K562 (cell line): Measurements from ENCODE around the gene NRXN2. TPM values are rescaled to one million over a fixed set of nuclear protein-coding genes. Genes with fewer than 3 reads are reported as not detected.

ENCODE experiments used
- ATAC-seq: fragments of 200-7000 bp; cut with Tn5 transposase; 3 replicates; pipeline ENCODE4 v1.9.1; 2020; ENCODE audit warnings: moderate library complexity
- BruUV-seq: library from RNA; stranded (reverse); fragments of 400-500 nt; replicated peaks from 2 replicates; lab custom pipeline; 2021; lab: Mats Ljungman, UMichigan
- CTCF ChIA-PET: fragments of 300-600 bp; formaldehyde crosslinking; extraction: SDS; loops from one replicate; lab custom pipeline; 2021; ENCODE audit warnings: low intra/inter-chr PET ratio; lab: Yijun Ruan, JAX
- POLR2A ChIA-PET: fragments of 300-600, 350-650 bp; sonication (Branson Sonifier 250); formaldehyde crosslinking; extraction: SDS; loops from one replicate; lab custom pipeline; 2021; ENCODE audit warnings: antibody characterized with exemption, inconsistent platforms; lab: Yijun Ruan, JAX
- DNase-seq, 4 experiments: peaks; one replicate each; pipeline versions ENCODE4 v3.0.0 to v3.0.0-alpha.2; 2011 to 2018; ENCODE audit warnings: low spot score in 3 of 4, mixed read lengths in 3 of 4; ENCODE audit errors: extremely low read depth in 1 of 4
- FAIRE-seq: peaks from 2 replicates; lab custom pipeline; 2011; peaks lifted over from hg19 to GRCh38; lab: Jason Lieb, UNC
- H2AFZ ChIP-seq: 2 replicates; pipeline ENCODE4 v1.6.0; 2011; ENCODE audit warnings: low read depth, low read length, control low read depth, inconsistent platforms
- H3K27ac ChIP-seq: fragments of 200-600 bp; 3 replicates; pipeline ENCODE4 v1.8.0; 2011; ENCODE audit warnings: low read depth, mild to moderate bottlenecking, control low read depth, inconsistent platforms, low read length, moderate library complexity, mixed read lengths; ENCODE audit errors: extremely low read depth
- H3K27me3 ChIP-seq, 2 experiments: fragments of 300-600 bp in 1 of 2; 2 replicates in 1 of 2; 3 replicates in 1 of 2; pipeline versions ENCODE4 v1.6.0 to v1.8.0; 2011; ENCODE audit warnings: inconsistent platforms in 2 of 2, low read length in 2 of 2, mild to moderate bottlenecking in 1 of 2, mixed read lengths in 1 of 2, moderate library complexity in 1 of 2; ENCODE audit not compliant: control insufficient read depth in 2 of 2, insufficient read depth in 2 of 2
- H3K36me3 ChIP-seq: fragments of 300-600 bp; 3 replicates; pipeline ENCODE4 v1.8.0; 2011; ENCODE audit warnings: mild to moderate bottlenecking, low read length, inconsistent platforms; ENCODE audit not compliant: control insufficient read depth, insufficient read depth
- H3K4me1 ChIP-seq, 2 experiments: fragments of 200-600 bp in 1 of 2; replicated peaks in 1 of 2; 2 replicates in 1 of 2; 3 replicates in 1 of 2; pipeline versions ENCODE4 v1.5.1 to v1.8.0; 2011; ENCODE audit warnings: inconsistent platforms in 2 of 2, low read length in 2 of 2, mild to moderate bottlenecking in 1 of 2, mixed read lengths in 1 of 2, moderate library complexity in 1 of 2; ENCODE audit not compliant: control insufficient read depth in 2 of 2, insufficient read depth in 2 of 2
- H3K4me2 ChIP-seq: 2 replicates; pipeline ENCODE4 v1.6.1; 2011; ENCODE audit warnings: low read length, control low read depth, inconsistent platforms, mixed read lengths; ENCODE audit not compliant: insufficient read depth
- H3K4me3 ChIP-seq: fragments of 200-600 bp; sonication (generic), shearing (Covaris generic); 2 replicates; pipeline ENCODE4 v1.5.1; 2016; ENCODE audit warnings: control low read depth, inconsistent platforms
- H3K79me2 ChIP-seq: fragments of 200-600 bp; 3 replicates; pipeline ENCODE4 v1.8.0; 2011; ENCODE audit warnings: low read length, inconsistent platforms; ENCODE audit not compliant: control insufficient read depth, insufficient read depth
- H3K9ac ChIP-seq, 2 experiments: 2 replicates each; pipeline versions ENCODE4 v1.6.0 to v1.6.1; 2011; ENCODE audit warnings: low read depth in 2 of 2, low read length in 2 of 2, control low read depth in 1 of 2, inconsistent platforms in 1 of 2, mild to moderate bottlenecking in 1 of 2, mixed read lengths in 1 of 2; ENCODE audit not compliant: insufficient read depth in 1 of 2
- H3K9me1 ChIP-seq: one replicate; pipeline ENCODE4 v1.6.0; 2011; ENCODE audit warnings: inconsistent platforms, mild to moderate bottlenecking, low read length, moderate library complexity; ENCODE audit not compliant: control insufficient read depth, insufficient read depth
- H3K9me3 ChIP-seq: replicated peaks from 2 replicates; pipeline ENCODE4 v1.5.1; 2011; ENCODE audit warnings: low read depth, low read length, inconsistent platforms; ENCODE audit not compliant: control insufficient read depth, insufficient read depth
- H4K20me1 ChIP-seq: replicated peaks from 2 replicates; pipeline ENCODE4 v1.6.1; 2011; ENCODE audit warnings: low read length, inconsistent platforms, mixed read lengths; ENCODE audit not compliant: control insufficient read depth, insufficient read depth
- CREB1 ChIP-seq, 2 experiments: sonication (generic) in 1 of 2; formaldehyde crosslinking in 1 of 2; IDR thresholded peaks; 2 replicates each; pipeline versions ENCODE4 v1.6.1 to v1.8.0; 2012 to 2022; ENCODE audit warnings: inconsistent platforms in 1 of 2, mild to moderate bottlenecking in 1 of 2, missing genetic modification reagents in 1 of 2, moderate library complexity in 1 of 2
- KLF13 ChIP-seq: fragments of 450-650 bp; IDR thresholded peaks from 2 replicates; pipeline ENCODE4 v1.6.1; 2016; ENCODE audit warnings: missing genetic modification characterization, low read depth, mild to moderate bottlenecking, missing compliant biosample characterization, moderate library complexity, borderline replicate concordance
- MBD2 ChIP-seq: sonication (generic); IDR thresholded peaks from 2 replicates; pipeline ENCODE4 v1.6.1; 2016; ENCODE audit warnings: low read depth, borderline replicate concordance
- NUFIP1 ChIP-seq: fragments of 450-650 bp; IDR thresholded peaks from 2 replicates; pipeline ENCODE4 v1.6.1; 2018; ENCODE audit not compliant: partially characterized antibody
- SMAD2 ChIP-seq: fragments of 150-350 bp; IDR thresholded peaks from 2 replicates; pipeline ENCODE4 v1.6.1; 2014; ENCODE audit warnings: low read depth, mild to moderate bottlenecking, low read length
- SPI1 ChIP-seq: IDR thresholded peaks from 2 replicates; pipeline ENCODE4 v1.6.1; 2011; ENCODE audit warnings: low read depth, low read length, control low read depth, borderline replicate concordance
- ZBTB7A ChIP-seq: IDR thresholded peaks from 2 replicates; pipeline ENCODE4 v1.6.1; 2011; ENCODE audit warnings: low read depth, mild to moderate bottlenecking, low read length, moderate library complexity, borderline replicate concordance; ENCODE audit not compliant: control insufficient read depth
- ZNF3 ChIP-seq: fragments of 250-450 bp; sonication (Bioruptor Pico); IDR thresholded peaks from 2 replicates; pipeline ENCODE4 v1.5.0; 2021; ENCODE audit warnings: mild to moderate bottlenecking, moderate library complexity
- ZNF830 ChIP-seq: fragments of 250-450 bp; sonication (Bioruptor Pico); IDR thresholded peaks from 2 replicates; pipeline ENCODE4 v1.5.0; 2021; ENCODE audit warnings: mild to moderate bottlenecking
- WGBS: fragments of 100-300 bp; shearing (Covaris generic); methylation state at CpG from one replicate; pipeline ENCODE4 v1.1.6; 2016; ENCODE audit warnings: low coverage, mixed read lengths; ENCODE audit not compliant: insufficient coverage; ENCODE audit errors: missing lambda C conversion rate; 5-methylcytosine and 5-hydroxymethylcytosine counted together
- in situ Hi-C: fragments of 300-500 bp; cut with MboI; formaldehyde crosslinking; loops from 4 replicates; pipeline ENCODE4 v1.15.0; 2018; ENCODE audit warnings: inconsistent platforms, mixed read lengths
- intact Hi-C: fragments of 100-400 bp; cut with micrococcal nuclease; formaldehyde crosslinking; loops from 2 replicates; pipeline ENCODE4 v1.14.2; 2022
- polyA plus RNA-seq, 8 experiments: library from polyadenylated mRNA; depleted of rRNA in 4 of 8; stranded (reverse) in 5 of 8; unstranded in 3 of 8; fragments of >200 nt; fragmentation: Nextera tagmentation in 2 of 8; fragmentation: Illumina TruSeq in 1 of 8; extraction: Ambion mirVana in 2 of 8; extraction: Trizol in 1 of 8; gene quantifications; 2 replicates each; pipeline versions ENCODE4 v1.2.1 to v1.2.3, GENCODE V29; 2011 to 2014; ENCODE audit warnings: inconsistent platforms in 1 of 8, missing spikeins in 1 of 8
- total RNA-seq, 7 experiments: library from RNA; depleted of rRNA in 6 of 7; stranded (reverse); fragments of >200 nt in 6 of 7; fragmentation: Illumina TruSeq in 2 of 7; extraction: Trizol in 2 of 7; gene quantifications; 2 replicates each; pipeline versions ENCODE4 v1.2.1 to v1.2.3, GENCODE V29; 2011 to 2021; ENCODE audit warnings: low replicate concordance in 1 of 7
- TF ChIP-seq, protein P1 (sequence below): fragments of 250-450 bp; sonication (Bioruptor Pico); IDR thresholded peaks from 2 replicates; pipeline ENCODE4 v1.6.1; 2021; ENCODE audit warnings: mild to moderate bottlenecking
- TF ChIP-seq, protein P2 (sequence below): sonication (generic); formaldehyde crosslinking; IDR thresholded peaks from 2 replicates; pipeline ENCODE4 v1.8.1; 2023; ENCODE audit warnings: mild to moderate bottlenecking, missing genetic modification reagents
- TF ChIP-seq, protein P3 (sequence below): sonication (generic); formaldehyde crosslinking; IDR thresholded peaks from 2 replicates; pipeline ENCODE4 v1.8.1; 2023; ENCODE audit warnings: mild to moderate bottlenecking, missing genetic modification reagents
- TF ChIP-seq, protein P4 (sequence below): fragments of 250-450 bp; sonication (Bioruptor Pico); IDR thresholded peaks from 2 replicates; pipeline ENCODE4 v1.9.0; 2021; ENCODE audit warnings: mild to moderate bottlenecking, inconsistent platforms

NRXN2 gene
- total and polyA plus RNA-seq, 9 of the 15 experiments (the other 6 are each of a cell fraction or from before 2014, with no cell fraction given) = 0.07 to 0.47 (median 0.15) TPM; not detected in 4

DNA sequence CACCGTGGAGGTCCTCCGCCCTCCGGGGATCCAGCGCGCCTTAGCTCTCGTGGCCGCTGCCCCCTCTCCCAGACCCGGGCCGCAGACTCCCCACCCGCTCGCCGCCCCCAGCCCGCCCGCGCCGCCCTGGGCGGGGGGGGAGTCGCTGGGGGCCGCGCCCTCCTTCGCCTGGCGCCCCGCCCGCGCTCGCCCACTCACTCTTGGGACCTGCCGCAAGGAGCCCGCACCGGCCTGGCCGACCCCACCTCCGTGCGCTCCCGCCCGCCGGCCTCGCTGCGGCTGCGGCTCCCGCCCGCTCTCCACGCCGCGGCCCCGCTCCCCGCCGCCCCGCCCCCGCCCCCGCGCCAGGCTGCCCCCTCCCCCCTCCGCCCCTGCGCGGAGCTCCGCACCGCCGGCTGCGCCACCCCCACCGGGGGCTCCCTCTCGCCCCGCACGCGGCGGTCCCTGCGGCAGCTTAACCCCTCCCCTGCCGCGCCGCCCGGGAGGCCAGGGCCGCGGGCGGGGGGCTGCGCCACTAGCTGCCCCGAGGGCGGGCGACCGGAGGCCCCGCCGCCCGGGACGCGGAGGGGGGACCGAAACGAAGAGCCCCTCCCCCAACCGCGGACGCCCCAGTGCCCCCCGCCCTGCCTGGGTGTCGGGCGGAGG lies 21.7 kb upstream of the NRXN2 start:
- H3K4me3 ChIP-seq = peak overlapping the region; percentile 47
- CTCF ChIA-PET = interaction anchor here (1.0 kb wide), 1 partner anchor 251 kb away, joined by 4 read pairs; no protein-coding TSS in a partner anchor
- TF ChIP-seq MBD2 (no peak), ZNF3 (no peak), NUFIP1 (no peak), ZBTB7A (peak; percentile 66; the same call in 1 of the 2 replicates), ZNF830 (CRISPR knock-in tag) (no peak), KLF13 (no peak), SMAD2 (no peak), CREB1 (IDR thresholded peaks at IDR 0.05) (no peak), CREB1 (CRISPR knock-in tag; IDR thresholded peaks at IDR 0.05) (no peak), SPI1 (no peak)
- TF ChIP-seq, protein P1, sequence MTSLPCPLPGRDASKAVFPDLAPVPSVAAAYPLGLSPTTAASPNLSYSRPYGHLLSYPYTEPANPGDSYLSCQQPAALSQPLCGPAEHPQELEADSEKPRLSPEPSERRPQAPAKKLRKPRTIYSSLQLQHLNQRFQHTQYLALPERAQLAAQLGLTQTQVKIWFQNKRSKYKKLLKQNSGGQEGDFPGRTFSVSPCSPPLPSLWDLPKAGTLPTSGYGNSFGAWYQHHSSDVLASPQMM = no peak
- TF ChIP-seq, protein P2, sequence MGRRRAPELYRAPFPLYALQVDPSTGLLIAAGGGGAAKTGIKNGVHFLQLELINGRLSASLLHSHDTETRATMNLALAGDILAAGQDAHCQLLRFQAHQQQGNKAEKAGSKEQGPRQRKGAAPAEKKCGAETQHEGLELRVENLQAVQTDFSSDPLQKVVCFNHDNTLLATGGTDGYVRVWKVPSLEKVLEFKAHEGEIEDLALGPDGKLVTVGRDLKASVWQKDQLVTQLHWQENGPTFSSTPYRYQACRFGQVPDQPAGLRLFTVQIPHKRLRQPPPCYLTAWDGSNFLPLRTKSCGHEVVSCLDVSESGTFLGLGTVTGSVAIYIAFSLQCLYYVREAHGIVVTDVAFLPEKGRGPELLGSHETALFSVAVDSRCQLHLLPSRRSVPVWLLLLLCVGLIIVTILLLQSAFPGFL = no peak
- TF ChIP-seq, protein P3, sequence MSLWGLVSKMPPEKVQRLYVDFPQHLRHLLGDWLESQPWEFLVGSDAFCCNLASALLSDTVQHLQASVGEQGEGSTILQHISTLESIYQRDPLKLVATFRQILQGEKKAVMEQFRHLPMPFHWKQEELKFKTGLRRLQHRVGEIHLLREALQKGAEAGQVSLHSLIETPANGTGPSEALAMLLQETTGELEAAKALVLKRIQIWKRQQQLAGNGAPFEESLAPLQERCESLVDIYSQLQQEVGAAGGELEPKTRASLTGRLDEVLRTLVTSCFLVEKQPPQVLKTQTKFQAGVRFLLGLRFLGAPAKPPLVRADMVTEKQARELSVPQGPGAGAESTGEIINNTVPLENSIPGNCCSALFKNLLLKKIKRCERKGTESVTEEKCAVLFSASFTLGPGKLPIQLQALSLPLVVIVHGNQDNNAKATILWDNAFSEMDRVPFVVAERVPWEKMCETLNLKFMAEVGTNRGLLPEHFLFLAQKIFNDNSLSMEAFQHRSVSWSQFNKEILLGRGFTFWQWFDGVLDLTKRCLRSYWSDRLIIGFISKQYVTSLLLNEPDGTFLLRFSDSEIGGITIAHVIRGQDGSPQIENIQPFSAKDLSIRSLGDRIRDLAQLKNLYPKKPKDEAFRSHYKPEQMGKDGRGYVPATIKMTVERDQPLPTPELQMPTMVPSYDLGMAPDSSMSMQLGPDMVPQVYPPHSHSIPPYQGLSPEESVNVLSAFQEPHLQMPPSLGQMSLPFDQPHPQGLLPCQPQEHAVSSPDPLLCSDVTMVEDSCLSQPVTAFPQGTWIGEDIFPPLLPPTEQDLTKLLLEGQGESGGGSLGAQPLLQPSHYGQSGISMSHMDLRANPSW (CRISPR knock-in tag) = no peak
- TF ChIP-seq, protein P4, sequence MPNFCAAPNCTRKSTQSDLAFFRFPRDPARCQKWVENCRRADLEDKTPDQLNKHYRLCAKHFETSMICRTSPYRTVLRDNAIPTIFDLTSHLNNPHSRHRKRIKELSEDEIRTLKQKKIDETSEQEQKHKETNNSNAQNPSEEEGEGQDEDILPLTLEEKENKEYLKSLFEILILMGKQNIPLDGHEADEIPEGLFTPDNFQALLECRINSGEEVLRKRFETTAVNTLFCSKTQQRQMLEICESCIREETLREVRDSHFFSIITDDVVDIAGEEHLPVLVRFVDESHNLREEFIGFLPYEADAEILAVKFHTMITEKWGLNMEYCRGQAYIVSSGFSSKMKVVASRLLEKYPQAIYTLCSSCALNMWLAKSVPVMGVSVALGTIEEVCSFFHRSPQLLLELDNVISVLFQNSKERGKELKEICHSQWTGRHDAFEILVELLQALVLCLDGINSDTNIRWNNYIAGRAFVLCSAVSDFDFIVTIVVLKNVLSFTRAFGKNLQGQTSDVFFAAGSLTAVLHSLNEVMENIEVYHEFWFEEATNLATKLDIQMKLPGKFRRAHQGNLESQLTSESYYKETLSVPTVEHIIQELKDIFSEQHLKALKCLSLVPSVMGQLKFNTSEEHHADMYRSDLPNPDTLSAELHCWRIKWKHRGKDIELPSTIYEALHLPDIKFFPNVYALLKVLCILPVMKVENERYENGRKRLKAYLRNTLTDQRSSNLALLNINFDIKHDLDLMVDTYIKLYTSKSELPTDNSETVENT (CRISPR knock-in tag) = no peak

More for the DNA sequence above, 21.7 kb upstream of the NRXN2 start:
- peaks cover 12 to 65% of the 10 kb centered on the region in 2 experiments; a peak in 3 of 5 replicates for H3K4me1 ChIP-seq
- no TSS peak for BruUV-seq
- ATAC-seq (no peak), FAIRE-seq (no peak), DNase-seq (peak; percentile 54 to 89 (median 81))
- peak overlapping the region; percentile 77 for H3K4me2 ChIP-seq
- H3K79me2 ChIP-seq = no peaks in the 10 kb centered on the region
- H3K27me3 ChIP-seq = no peaks in the 10 kb centered on the region; a peak in 1 of 5 replicates
- intact Hi-C loops = loop anchor here (5.0 kb wide), 1 partner anchor 87 kb away; no protein-coding TSS in a partner anchor
- no peaks in the 10 kb centered on the region for H3K9me1 ChIP-seq
- peak overlapping the region; percentile 61 to 90 for H3K9ac ChIP-seq
- no peaks in the 10 kb centered on the region for H3K36me3 ChIP-seq
- H4K20me1 ChIP-seq = no peaks in the 10 kb centered on the region; the same call in 1 of the 2 replicates
- POLR2A ChIA-PET = interaction anchor here (0.5 to 1.3 kb wide), 4 partner anchors 15 to 1717 kb away, joined by 3 to 5 read pairs (median 3); partner anchors contain the start of genes EHD1 and PYGM
- H3K9me3 ChIP-seq = no peaks in the 10 kb centered on the region
- H3K27ac ChIP-seq = peak overlapping the region; percentile 73
- in situ Hi-C loops = no loop called here
- H2AFZ ChIP-seq = peak overlapping the region; percentile 95
- 2% methylated on average over 19 of the region's 89 CpGs for WGBS
